ENCODE results near the gene ZSCAN18.

DNA sequence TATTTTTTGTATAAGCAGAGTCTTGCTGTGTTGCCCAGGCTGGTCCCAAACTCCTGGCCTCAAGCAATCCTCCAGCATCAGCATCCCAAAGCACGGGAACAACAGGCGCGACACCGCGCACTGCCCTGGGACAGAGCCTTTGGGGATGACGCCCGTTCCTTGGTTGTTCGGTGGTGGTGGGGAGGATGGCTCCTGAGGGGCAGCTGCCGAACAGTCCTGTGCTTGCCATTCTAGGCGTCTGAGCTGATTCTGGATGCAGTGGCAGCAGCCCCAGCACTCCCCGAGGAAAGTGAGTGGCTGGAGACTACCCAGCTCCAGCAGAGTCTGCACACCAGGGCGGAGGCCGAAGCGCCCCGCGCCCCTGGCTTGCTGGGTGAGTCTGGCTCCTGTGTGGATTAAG, 45.8 kb downstream of the ZSCAN18 start:
- no peak for TF ChIP-seq JUND (IDR thresholded peaks at IDR 0.05; ENCODE audit: borderline replicate concordance, low read depth, low read length)
- no peak for TF ChIP-seq JUND (tag; IDR thresholded peaks at IDR 0.05; ENCODE audit: borderline replicate concordance, low read depth, low read length)
- TF ChIP-seq, protein P1, sequence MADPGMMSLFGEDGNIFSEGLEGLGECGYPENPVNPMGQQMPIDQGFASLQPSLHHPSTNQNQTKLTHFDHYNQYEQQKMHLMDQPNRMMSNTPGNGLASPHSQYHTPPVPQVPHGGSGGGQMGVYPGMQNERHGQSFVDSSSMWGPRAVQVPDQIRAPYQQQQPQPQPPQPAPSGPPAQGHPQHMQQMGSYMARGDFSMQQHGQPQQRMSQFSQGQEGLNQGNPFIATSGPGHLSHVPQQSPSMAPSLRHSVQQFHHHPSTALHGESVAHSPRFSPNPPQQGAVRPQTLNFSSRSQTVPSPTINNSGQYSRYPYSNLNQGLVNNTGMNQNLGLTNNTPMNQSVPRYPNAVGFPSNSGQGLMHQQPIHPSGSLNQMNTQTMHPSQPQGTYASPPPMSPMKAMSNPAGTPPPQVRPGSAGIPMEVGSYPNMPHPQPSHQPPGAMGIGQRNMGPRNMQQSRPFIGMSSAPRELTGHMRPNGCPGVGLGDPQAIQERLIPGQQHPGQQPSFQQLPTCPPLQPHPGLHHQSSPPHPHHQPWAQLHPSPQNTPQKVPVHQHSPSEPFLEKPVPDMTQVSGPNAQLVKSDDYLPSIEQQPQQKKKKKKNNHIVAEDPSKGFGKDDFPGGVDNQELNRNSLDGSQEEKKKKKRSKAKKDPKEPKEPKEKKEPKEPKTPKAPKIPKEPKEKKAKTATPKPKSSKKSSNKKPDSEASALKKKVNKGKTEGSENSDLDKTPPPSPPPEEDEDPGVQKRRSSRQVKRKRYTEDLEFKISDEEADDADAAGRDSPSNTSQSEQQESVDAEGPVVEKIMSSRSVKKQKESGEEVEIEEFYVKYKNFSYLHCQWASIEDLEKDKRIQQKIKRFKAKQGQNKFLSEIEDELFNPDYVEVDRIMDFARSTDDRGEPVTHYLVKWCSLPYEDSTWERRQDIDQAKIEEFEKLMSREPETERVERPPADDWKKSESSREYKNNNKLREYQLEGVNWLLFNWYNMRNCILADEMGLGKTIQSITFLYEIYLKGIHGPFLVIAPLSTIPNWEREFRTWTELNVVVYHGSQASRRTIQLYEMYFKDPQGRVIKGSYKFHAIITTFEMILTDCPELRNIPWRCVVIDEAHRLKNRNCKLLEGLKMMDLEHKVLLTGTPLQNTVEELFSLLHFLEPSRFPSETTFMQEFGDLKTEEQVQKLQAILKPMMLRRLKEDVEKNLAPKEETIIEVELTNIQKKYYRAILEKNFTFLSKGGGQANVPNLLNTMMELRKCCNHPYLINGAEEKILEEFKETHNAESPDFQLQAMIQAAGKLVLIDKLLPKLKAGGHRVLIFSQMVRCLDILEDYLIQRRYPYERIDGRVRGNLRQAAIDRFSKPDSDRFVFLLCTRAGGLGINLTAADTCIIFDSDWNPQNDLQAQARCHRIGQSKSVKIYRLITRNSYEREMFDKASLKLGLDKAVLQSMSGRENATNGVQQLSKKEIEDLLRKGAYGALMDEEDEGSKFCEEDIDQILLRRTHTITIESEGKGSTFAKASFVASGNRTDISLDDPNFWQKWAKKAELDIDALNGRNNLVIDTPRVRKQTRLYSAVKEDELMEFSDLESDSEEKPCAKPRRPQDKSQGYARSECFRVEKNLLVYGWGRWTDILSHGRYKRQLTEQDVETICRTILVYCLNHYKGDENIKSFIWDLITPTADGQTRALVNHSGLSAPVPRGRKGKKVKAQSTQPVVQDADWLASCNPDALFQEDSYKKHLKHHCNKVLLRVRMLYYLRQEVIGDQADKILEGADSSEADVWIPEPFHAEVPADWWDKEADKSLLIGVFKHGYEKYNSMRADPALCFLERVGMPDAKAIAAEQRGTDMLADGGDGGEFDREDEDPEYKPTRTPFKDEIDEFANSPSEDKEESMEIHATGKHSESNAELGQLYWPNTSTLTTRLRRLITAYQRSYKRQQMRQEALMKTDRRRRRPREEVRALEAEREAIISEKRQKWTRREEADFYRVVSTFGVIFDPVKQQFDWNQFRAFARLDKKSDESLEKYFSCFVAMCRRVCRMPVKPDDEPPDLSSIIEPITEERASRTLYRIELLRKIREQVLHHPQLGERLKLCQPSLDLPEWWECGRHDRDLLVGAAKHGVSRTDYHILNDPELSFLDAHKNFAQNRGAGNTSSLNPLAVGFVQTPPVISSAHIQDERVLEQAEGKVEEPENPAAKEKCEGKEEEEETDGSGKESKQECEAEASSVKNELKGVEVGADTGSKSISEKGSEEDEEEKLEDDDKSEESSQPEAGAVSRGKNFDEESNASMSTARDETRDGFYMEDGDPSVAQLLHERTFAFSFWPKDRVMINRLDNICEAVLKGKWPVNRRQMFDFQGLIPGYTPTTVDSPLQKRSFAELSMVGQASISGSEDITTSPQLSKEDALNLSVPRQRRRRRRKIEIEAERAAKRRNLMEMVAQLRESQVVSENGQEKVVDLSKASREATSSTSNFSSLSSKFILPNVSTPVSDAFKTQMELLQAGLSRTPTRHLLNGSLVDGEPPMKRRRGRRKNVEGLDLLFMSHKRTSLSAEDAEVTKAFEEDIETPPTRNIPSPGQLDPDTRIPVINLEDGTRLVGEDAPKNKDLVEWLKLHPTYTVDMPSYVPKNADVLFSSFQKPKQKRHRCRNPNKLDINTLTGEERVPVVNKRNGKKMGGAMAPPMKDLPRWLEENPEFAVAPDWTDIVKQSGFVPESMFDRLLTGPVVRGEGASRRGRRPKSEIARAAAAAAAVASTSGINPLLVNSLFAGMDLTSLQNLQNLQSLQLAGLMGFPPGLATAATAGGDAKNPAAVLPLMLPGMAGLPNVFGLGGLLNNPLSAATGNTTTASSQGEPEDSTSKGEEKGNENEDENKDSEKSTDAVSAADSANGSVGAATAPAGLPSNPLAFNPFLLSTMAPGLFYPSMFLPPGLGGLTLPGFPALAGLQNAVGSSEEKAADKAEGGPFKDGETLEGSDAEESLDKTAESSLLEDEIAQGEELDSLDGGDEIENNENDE (IDR thresholded peaks at IDR 0.05; ENCODE audit: low read depth, low read length): no peak
- no peak for TF ChIP-seq POLR2AphosphoS5 (IDR thresholded peaks at IDR 0.05; ENCODE audit: control insufficient read depth, insufficient read depth, low read depth, low read length)
- TF ChIP-seq MAZ (CRISPR knock-in tag; conservative IDR thresholded peaks at IDR 0.05 in 1 of 2, IDR thresholded peaks at IDR 0.05 in 1 of 2): no peak
- TF ChIP-seq, protein P2, sequence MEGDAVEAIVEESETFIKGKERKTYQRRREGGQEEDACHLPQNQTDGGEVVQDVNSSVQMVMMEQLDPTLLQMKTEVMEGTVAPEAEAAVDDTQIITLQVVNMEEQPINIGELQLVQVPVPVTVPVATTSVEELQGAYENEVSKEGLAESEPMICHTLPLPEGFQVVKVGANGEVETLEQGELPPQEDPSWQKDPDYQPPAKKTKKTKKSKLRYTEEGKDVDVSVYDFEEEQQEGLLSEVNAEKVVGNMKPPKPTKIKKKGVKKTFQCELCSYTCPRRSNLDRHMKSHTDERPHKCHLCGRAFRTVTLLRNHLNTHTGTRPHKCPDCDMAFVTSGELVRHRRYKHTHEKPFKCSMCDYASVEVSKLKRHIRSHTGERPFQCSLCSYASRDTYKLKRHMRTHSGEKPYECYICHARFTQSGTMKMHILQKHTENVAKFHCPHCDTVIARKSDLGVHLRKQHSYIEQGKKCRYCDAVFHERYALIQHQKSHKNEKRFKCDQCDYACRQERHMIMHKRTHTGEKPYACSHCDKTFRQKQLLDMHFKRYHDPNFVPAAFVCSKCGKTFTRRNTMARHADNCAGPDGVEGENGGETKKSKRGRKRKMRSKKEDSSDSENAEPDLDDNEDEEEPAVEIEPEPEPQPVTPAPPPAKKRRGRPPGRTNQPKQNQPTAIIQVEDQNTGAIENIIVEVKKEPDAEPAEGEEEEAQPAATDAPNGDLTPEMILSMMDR (IDR thresholded peaks at IDR 0.05 in 2 of 3, conservative IDR thresholded peaks at IDR 0.05 in 1 of 3; ENCODE audit: insufficient read depth in 2 of 3, low read depth in 1 of 3, low read length in 3 of 3): no peak
- TF ChIP-seq, protein P3, sequence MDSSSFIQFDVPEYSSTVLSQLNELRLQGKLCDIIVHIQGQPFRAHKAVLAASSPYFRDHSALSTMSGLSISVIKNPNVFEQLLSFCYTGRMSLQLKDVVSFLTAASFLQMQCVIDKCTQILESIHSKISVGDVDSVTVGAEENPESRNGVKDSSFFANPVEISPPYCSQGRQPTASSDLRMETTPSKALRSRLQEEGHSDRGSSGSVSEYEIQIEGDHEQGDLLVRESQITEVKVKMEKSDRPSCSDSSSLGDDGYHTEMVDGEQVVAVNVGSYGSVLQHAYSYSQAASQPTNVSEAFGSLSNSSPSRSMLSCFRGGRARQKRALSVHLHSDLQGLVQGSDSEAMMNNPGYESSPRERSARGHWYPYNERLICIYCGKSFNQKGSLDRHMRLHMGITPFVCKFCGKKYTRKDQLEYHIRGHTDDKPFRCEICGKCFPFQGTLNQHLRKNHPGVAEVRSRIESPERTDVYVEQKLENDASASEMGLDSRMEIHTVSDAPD (CRISPR knock-in tag; IDR thresholded peaks at IDR 0.05): no peak
- no peak for TF ChIP-seq CBX5 (IDR thresholded peaks at IDR 0.05; ENCODE audit: borderline replicate concordance, low read depth)
- TF ChIP-seq RAD21 (CRISPR knock-in tag; conservative IDR thresholded peaks at IDR 0.05 in 1 of 2, IDR thresholded peaks at IDR 0.05 in 1 of 2): no peak
- TF ChIP-seq SMC3 (conservative IDR thresholded peaks at IDR 0.05; ENCODE audit: insufficient read depth, low read depth, low read length): no peak
- no peak for TF ChIP-seq SREBF1 (IDR thresholded peaks at IDR 0.05; ENCODE audit: borderline replicate concordance, low read depth, low read length)
- TF ChIP-seq ZNF121 (CRISPR knock-in tag; conservative IDR thresholded peaks at IDR 0.05): no peak
- no peak for TF ChIP-seq RBBP5 (IDR thresholded peaks at IDR 0.05; ENCODE audit: borderline replicate concordance, insufficient read depth, low read length, poor library complexity, severe bottlenecking)
